Sigmoid colon (tissue), 7 donors: ENCODE results near the gene PBX3. TPM values are rescaled to one million over a fixed set of nuclear protein-coding genes. Genes with fewer than 3 reads are reported as not detected.

Experiments used
- DNase-seq: peaks from one replicate; pipeline ENCODE4 v3.0.0-alpha.2; 2019
- H3K27ac ChIP-seq, 4 donors: fragments of 200-600 bp; sonication (generic); one replicate each; pipeline ENCODE4 v1.5.1; 2016 to 2019; ENCODE audit warnings: mild to moderate bottlenecking in 1 of 4
- H3K27me3 ChIP-seq, 3 donors: fragments of 200-600 bp; sonication (generic); one replicate each; pipeline ENCODE4 v1.5.1; 2019; ENCODE audit warnings: mild to moderate bottlenecking in 1 of 3
- H3K36me3 ChIP-seq, 4 donors: fragments of 200-600 bp; sonication (generic); one replicate each; pipeline ENCODE4 v1.5.1; 2016 to 2019
- H3K4me1 ChIP-seq, 4 donors: fragments of 200-600 bp; sonication (generic); one replicate each; pipeline ENCODE4 v1.5.1; 2017 to 2019
- H3K4me3 ChIP-seq, 4 donors: fragments of 200-600 bp; sonication (generic); one replicate each; pipeline ENCODE4 v1.5.1; 2017 to 2019; ENCODE audit warnings: mild to moderate bottlenecking in 2 of 4, moderate library complexity in 1 of 4
- H3K9me3 ChIP-seq, 4 donors: fragments of 200-600 bp in 3 of 4; sonication (generic) in 3 of 4; one replicate each; pipeline versions ENCODE4 v1.5.1 to v1.6.1; 2013 to 2019
- EP300 ChIP-seq, 4 donors: sonication (generic); formaldehyde crosslinking; IDR thresholded peaks; one replicate each; pipeline ENCODE4 v1.6.1; 2017; ENCODE audit warnings: antibody characterized with exemption in 4 of 4
- POLR2A ChIP-seq, 2 donors: fragments of 450-650 bp; IDR thresholded peaks; one replicate each; pipeline ENCODE4 v1.6.1; 2016; ENCODE audit warnings: antibody characterized with exemption in 2 of 2, mild to moderate bottlenecking in 2 of 2, moderate library complexity in 2 of 2
- POLR2AphosphoS5 ChIP-seq, 4 donors: sonication (generic); formaldehyde crosslinking; IDR thresholded peaks; one replicate each; pipeline ENCODE4 v1.6.1; 2017; ENCODE audit warnings: antibody characterized with exemption in 4 of 4
- WGBS, 2 donors: extraction: QIAGEN DNeasy Blood & Tissue Kit; methylation state at CpG; one replicate each; pipeline ENCODE4 v1.1.7; 2013; 5-methylcytosine and 5-hydroxymethylcytosine counted together
- intact Hi-C: fragments of 100-400 bp; cut with DNase I; formaldehyde crosslinking; loops from one replicate; pipeline ENCODE4 v1.15.1; 2023
- polyA plus RNA-seq, 3 donors: library from polyadenylated mRNA; stranded (reverse); fragments of 200-250 nt; gene quantifications; one replicate each; pipeline ENCODE4 v1.2.3, GENCODE V29; 2013
- total RNA-seq, 4 donors: library from RNA; depleted of rRNA; stranded (reverse); fragments of >200 nt; gene quantifications; one replicate each; pipeline ENCODE4 v1.1.0, GENCODE V29; 2016
- TF ChIP-seq, protein P1 (sequence below), 4 experiments: fragments of 450-650 bp in 3 of 4; fragments of 200-600 bp in 1 of 4; IDR thresholded peaks; one replicate each; pipeline ENCODE4 v1.5.1; 2016 to 2019; ENCODE audit warnings: antibody characterized with exemption in 4 of 4, mild to moderate bottlenecking in 3 of 4, moderate library complexity in 2 of 4
- donor health status: healthy with polysubstance abuse.
- donor health status: Bipolar disorder and iron deficiency.
- donor health status: healthy.

PBX3 gene
- total and polyA plus RNA-seq, 7 donors: 2.8 to 159 (median 90.6) TPM

DNA sequence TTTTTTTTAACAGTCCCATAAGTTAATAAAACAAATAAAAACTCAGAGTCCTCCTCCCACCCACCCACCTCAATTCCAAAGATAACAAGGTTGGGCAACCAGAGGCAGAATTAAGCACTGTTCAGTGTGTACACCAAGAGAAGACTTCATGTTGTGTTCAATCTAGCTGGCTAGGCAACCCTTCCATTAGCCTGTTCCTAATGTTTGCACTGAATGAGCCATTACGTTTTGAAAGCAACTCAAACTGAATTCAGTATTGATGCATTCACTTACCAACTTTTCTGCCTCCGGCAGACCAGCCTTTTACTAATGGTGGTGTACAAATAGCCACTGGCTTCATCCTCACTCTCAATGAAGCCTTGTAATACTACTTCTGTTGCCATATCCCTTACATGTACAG, 47.5 kb downstream of the PBX3 start:
- Histone ChIP-seq H3K27ac (no peak overlapping the region), H3K4me1 (peaks cover 0 to 29% (median 10%) of the 10 kb centered on the region in 4 donors), H3K27me3 (no peaks in the 10 kb centered on the region), H3K4me3 (no peak overlapping the region), H3K9me3 (no peaks in the 10 kb centered on the region), H3K36me3 (no peaks in the 10 kb centered on the region)
- intact Hi-C loops: no loop called here
- TF ChIP-seq EP300 (IDR thresholded peaks at IDR 0.05): no peak
- no peak for TF ChIP-seq POLR2AphosphoS5 (IDR thresholded peaks at IDR 0.05)
- no peak for TF ChIP-seq POLR2A (IDR thresholded peaks at IDR 0.05)
- no peak for DNase-seq
- 88 to 93% methylated on average over 2 of the region's 2 CpGs for WGBS, 2 donors

DNA sequence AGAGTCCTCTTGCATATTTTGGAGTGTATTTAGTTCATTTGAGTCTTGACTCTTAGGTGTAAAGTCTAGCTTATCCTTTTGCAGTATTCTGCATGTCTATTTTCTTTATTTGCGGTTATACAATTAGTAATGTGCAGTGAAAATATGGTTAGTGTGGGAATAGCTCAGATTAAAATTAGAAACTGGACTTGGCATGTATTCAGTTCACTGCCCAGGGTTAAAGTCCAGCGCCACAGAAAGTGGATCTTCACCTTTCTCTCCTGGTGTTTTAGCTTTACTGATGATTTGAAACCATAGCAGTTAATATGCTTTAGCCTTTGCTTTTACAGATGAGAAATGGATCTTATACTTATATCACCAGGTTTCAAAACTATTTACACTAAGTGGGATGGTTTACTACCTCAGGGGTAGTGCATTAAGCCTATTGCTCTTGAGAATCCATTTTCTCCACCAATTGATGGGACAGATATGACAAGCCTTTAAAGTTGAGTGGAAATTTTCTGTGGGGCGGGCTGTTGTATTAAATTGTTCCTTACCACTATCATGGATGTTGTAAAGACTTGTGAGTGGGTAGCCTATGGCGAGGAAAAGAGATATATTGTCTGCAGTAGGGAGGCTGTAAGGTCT, 48.9 kb downstream of the PBX3 start:
- no peaks in the 10 kb centered on the region for H3K27me3 ChIP-seq
- no peaks in the 10 kb centered on the region for H3K9me3 ChIP-seq
- H3K36me3 ChIP-seq: no peaks in the 10 kb centered on the region
- peaks cover 0 to 39% (median 15%) of the 10 kb centered on the region in 4 donors for H3K4me1 ChIP-seq
- H3K4me3 ChIP-seq: no peak overlapping the region
- H3K27ac ChIP-seq: no peak overlapping the region
- DNase-seq: no peak
- TF ChIP-seq, protein P1, sequence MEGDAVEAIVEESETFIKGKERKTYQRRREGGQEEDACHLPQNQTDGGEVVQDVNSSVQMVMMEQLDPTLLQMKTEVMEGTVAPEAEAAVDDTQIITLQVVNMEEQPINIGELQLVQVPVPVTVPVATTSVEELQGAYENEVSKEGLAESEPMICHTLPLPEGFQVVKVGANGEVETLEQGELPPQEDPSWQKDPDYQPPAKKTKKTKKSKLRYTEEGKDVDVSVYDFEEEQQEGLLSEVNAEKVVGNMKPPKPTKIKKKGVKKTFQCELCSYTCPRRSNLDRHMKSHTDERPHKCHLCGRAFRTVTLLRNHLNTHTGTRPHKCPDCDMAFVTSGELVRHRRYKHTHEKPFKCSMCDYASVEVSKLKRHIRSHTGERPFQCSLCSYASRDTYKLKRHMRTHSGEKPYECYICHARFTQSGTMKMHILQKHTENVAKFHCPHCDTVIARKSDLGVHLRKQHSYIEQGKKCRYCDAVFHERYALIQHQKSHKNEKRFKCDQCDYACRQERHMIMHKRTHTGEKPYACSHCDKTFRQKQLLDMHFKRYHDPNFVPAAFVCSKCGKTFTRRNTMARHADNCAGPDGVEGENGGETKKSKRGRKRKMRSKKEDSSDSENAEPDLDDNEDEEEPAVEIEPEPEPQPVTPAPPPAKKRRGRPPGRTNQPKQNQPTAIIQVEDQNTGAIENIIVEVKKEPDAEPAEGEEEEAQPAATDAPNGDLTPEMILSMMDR (IDR thresholded peaks at IDR 0.05): no peak
- no peak for TF ChIP-seq POLR2A (IDR thresholded peaks at IDR 0.05)
- no peak for TF ChIP-seq POLR2AphosphoS5 (IDR thresholded peaks at IDR 0.05)
- TF ChIP-seq EP300 (IDR thresholded peaks at IDR 0.05): no peak
- intact Hi-C loops: no loop called here
- WGBS, 2 donors: 96% methylated on average over 4 of the region's 4 CpGs

DNA sequence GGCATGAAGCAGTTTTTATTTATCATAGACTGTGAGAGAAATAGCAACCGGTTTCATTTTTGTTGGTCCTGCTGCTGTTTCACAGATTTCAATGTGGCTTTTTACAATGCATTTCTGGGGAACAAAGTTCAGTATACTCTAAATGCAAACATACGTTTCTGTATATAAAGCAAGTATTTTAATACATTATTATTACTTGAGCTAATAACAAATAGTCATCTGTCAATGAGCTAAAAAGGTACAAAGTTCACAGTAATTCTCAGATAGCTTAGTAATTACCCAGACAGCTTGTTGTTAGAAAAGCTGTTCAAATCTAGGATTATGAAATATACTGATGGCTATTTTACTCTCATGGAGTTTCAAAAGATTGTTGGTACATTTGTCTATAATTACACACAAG, 50.8 kb downstream of the PBX3 start:
- H3K4me3 ChIP-seq: no peak overlapping the region
- peaks cover 0 to 42% (median 18%) of the 10 kb centered on the region in 4 donors for H3K4me1 ChIP-seq
- H3K27ac ChIP-seq: peak overlapping the region in 2 of 4 donors; percentile 29 to 37
- DNase-seq: no peak
- intact Hi-C loops: no loop called here
- no peaks in the 10 kb centered on the region for H3K9me3 ChIP-seq
- WGBS, 2 donors: 12 to 58% methylated on average over 2 of the region's 2 CpGs
- no peaks in the 10 kb centered on the region for H3K36me3 ChIP-seq
- TF ChIP-seq, protein P1 (IDR thresholded peaks at IDR 0.05): no peak
- TF ChIP-seq EP300 (IDR thresholded peaks at IDR 0.05): no peak
- TF ChIP-seq POLR2A (IDR thresholded peaks at IDR 0.05): no peak
- TF ChIP-seq POLR2AphosphoS5 (IDR thresholded peaks at IDR 0.05): no peak
- no peaks in the 10 kb centered on the region for H3K27me3 ChIP-seq

DNA sequence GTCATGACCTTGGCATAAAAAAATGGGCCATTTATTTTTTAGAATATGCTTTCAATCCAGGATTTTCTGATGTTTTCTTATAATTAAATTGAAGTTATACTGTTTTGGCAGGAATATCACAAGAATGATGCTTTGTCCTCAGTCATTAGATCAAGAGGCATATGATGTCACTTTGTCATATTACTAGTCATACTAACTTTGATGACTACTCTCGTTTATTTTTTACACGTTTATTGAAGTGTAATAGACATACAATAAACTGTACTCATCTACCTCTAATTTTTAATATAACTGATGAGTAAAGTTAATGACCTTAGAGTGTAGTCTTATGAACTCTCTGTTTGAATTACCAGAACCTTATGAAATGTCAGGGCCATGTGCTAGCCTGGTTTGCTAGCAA, 56.4 kb downstream of the PBX3 start:
- 18 to 62% methylated on average over 2 of the region's 2 CpGs for WGBS, 2 donors
- H3K9me3 ChIP-seq: no peaks in the 10 kb centered on the region
- H3K4me1 ChIP-seq: peaks cover 0 to 54% (median 41%) of the 10 kb centered on the region in 4 donors
- H3K27ac ChIP-seq: peak overlapping the region in 2 of 4 donors; percentile 79
- DNase-seq: no peak
- intact Hi-C loops: loop anchor here (5.0 kb wide), 1 partner anchor 46 kb away; no protein-coding TSS in a partner anchor
- H3K27me3 ChIP-seq: no peaks in the 10 kb centered on the region
- no peak for TF ChIP-seq POLR2AphosphoS5 (IDR thresholded peaks at IDR 0.05)
- TF ChIP-seq POLR2A (IDR thresholded peaks at IDR 0.05): no peak
- TF ChIP-seq, protein P1 (IDR thresholded peaks at IDR 0.05): no peak
- no peak for TF ChIP-seq EP300 (IDR thresholded peaks at IDR 0.05)
- H3K36me3 ChIP-seq: no peaks in the 10 kb centered on the region
- no peak overlapping the region for H3K4me3 ChIP-seq

DNA sequence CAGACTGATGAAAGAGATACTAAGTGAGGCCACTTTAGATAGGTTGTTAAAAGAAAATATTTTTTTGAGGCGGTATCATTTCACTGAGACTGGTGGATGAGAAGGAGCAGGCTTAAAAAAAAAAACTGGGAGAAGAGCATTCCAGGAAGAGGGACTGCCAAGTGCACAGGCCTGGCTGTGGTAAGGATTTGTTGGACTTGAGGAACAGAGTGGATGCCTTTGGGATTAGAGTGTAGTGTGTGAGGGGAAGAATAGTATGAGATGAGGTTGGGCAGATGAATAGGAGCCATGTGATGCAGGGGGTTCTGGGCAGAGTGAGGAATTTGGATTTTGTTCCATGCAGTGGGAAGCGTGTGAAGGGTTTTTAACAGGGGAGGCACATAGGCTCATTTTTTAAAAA, 57.9 kb downstream of the PBX3 start:
- Histone ChIP-seq H3K27ac (peak overlapping the region in 3 of 4 donors; percentile 64 to 79 (median 79)), H3K4me1 (peaks cover 0 to 55% (median 42%) of the 10 kb centered on the region in 4 donors), H3K36me3 (no peaks in the 10 kb centered on the region), H3K4me3 (no peak overlapping the region), H3K9me3 (no peaks in the 10 kb centered on the region), H3K27me3 (no peaks in the 10 kb centered on the region)
- peak in 3 of 4 donors; percentile 25 to 37 (median 29) for TF ChIP-seq POLR2AphosphoS5 (IDR thresholded peaks at IDR 0.05)
- TF ChIP-seq POLR2A (IDR thresholded peaks at IDR 0.05): no peak
- no peak for TF ChIP-seq EP300 (IDR thresholded peaks at IDR 0.05)
- WGBS, 2 donors: 85 to 94% methylated on average over 2 of the region's 2 CpGs
- no peak for DNase-seq
- intact Hi-C loops: no loop called here
